AG08395 (cell line): Measurements from ENCODE around the gene ELOVL1.
"Not testable (repeated sequence)": the region's sequence is repeated elsewhere in the genome, so short reads cannot be mapped to it uniquely, and the experiment has no call there.

Experiments used
- DNase-seq: peaks from one replicate; pipeline ENCODE4 v3.0.0; 2012; ENCODE audit warnings: mixed read lengths, low spot score

ELOVL1 gene

GRCh38 chr1:43367904-43368645 is at the start of gene ELOVL1:
TSS of gene ELOVL1 (minus strand) at chr1:43368011. CDS start at chr1:43365609, 2,402 bp downstream.
- DNase-seq = peak; percentile 97

- DNase-seq = no peak
These were observed 48.1 kb upstream of the ELOVL1 start for GRCh38 chr1:43415901-43416300.

GRCh38 chr1:43414634-43415223 is 46.9 kb upstream of the ELOVL1 start:
- DNase-seq = peak; percentile 47

- DNase-seq = not testable (repeated sequence)
These were observed 45.6 kb upstream of the ELOVL1 start for GRCh38 chr1:43413426-43413825.

GRCh38 chr1:43410571-43410970 is 42.8 kb upstream of the ELOVL1 start:
- DNase-seq = no peak

- no peak for DNase-seq
These were observed 38.0 kb upstream of the ELOVL1 start for GRCh38 chr1:43405876-43406234.

GRCh38 chr1:43405219-43405875 is 37.5 kb upstream of the ELOVL1 start:
- DNase-seq = no peak

- DNase-seq = no peak
These were observed 36.5 kb upstream of the ELOVL1 start for GRCh38 chr1:43404353-43404752.

GRCh38 chr1:43402089-43402865 is 34.5 kb upstream of the ELOVL1 start:
- no peak for DNase-seq

- DNase-seq = not testable (repeated sequence)
These were observed 32.6 kb upstream of the ELOVL1 start for GRCh38 chr1:43400441-43400840.

GRCh38 chr1:43398227-43398626 is 30.4 kb upstream of the ELOVL1 start:
- no peak for DNase-seq

- DNase-seq = no peak
These were observed 28.2 kb upstream of the ELOVL1 start for GRCh38 chr1:43396059-43396458.

GRCh38 chr1:43395523-43395922 is 27.7 kb upstream of the ELOVL1 start:
- DNase-seq = no peak

GRCh38 chr1:43392702-43393101 is 24.9 kb upstream of the ELOVL1 start:
- no peak for DNase-seq

- DNase-seq = peak; percentile 98
These were observed 21.8 kb upstream of the ELOVL1 start, which contains the start of the genes MED8 and SZT2 for GRCh38 chr1:43389326-43390313. TSS of gene MED8 (minus strand) at chr1:43389800. CDS start at chr1:43389764, 36 bp downstream. TSS of gene SZT2 (plus strand) at chr1:43389899. CDS start at chr1:43389969, 70 bp downstream.

GRCh38 chr1:43388613-43389012 is 20.8 kb upstream of the ELOVL1 start:
- no peak for DNase-seq

GRCh38 chr1:43387976-43388599 is 20.3 kb upstream of the ELOVL1 start:
- no peak for DNase-seq

- no peak for DNase-seq
These were observed 18.9 kb upstream of the ELOVL1 start for GRCh38 chr1:43386676-43387075.

- no peak for DNase-seq
These were observed 15.6 kb upstream of the ELOVL1 start for GRCh38 chr1:43383449-43383848.

GRCh38 chr1:43382027-43382779 is 14.4 kb upstream of the ELOVL1 start:
- DNase-seq = no peak
